Measurements from ENCODE around the gene KCNIP3.
"Not testable (repeated sequence)": the region's sequence is repeated elsewhere in the genome, so short reads cannot be mapped to it uniquely, and the experiment has no call there.

KCNIP3 gene

DNA sequence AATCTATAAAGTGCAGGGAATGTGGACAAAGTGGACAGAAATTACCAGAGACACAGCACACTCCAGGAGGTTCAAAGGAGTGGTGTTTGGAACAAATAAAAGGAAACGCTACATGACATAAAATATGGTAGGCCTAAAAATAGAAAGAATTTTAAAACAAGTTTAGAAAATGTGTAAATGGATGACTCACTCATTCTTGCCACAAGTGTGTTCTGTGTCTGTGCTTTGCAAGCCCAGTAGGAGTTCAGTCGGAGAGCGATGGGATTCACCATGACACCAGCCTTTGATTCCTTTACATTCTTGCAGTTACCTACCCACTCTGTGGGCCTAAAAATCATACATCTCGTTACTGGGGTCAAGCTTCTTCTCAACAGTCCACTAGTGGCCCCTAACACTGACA, 136.2 kb downstream of the KCNIP3 start:
- not testable (repeated sequence) for DNase-seq

DNA sequence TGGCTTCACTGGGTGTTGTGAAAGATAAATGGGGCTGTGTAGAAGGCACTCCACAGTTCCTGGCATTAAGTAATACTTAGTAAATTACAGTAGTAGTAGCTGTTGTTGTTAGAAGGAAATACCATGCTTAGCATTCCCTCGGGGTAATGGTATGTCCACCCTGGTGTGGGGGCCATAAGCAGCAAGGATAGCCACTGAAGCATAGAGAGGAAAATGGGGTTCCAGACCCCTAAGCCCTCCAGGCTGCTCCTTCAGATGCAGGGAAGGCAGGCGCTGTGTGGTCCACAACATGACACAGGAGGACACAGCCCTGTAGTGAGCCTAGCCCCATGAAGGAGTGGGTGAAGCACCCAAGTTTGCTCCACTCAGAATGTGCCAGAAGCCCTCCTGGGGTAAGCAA, 136.8 kb downstream of the KCNIP3 start:
- DNase-seq, result not testable (repeated sequence)

DNA sequence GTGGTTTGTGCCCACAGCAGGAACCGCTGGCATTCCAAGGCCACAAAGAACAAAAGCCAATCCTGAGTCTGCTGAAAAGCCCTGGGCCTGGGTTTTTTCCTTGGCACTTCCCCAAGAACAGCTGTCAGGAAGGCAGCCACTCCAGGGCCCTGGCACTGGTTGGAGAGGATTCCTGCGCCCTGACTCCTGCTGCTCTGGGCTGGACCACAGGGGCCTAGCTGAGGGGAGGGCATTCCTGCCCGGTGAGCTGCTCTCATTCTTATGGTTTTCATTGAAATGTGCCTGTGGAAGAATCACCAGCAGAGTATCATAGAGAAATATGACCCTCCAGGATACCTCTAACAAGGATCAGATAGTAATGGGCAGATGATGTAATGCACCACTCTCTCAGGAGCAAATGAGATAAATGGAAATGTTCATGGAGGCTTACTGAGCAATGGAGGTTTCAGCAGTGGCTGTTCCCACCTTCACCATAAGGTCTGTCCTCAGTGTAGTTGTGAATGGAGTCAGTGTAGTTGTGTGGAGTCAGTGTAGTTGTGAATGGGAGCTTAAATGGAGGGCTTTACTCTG, 137.4 kb downstream of the KCNIP3 start:
- DNase-seq, result not testable (repeated sequence)

DNA sequence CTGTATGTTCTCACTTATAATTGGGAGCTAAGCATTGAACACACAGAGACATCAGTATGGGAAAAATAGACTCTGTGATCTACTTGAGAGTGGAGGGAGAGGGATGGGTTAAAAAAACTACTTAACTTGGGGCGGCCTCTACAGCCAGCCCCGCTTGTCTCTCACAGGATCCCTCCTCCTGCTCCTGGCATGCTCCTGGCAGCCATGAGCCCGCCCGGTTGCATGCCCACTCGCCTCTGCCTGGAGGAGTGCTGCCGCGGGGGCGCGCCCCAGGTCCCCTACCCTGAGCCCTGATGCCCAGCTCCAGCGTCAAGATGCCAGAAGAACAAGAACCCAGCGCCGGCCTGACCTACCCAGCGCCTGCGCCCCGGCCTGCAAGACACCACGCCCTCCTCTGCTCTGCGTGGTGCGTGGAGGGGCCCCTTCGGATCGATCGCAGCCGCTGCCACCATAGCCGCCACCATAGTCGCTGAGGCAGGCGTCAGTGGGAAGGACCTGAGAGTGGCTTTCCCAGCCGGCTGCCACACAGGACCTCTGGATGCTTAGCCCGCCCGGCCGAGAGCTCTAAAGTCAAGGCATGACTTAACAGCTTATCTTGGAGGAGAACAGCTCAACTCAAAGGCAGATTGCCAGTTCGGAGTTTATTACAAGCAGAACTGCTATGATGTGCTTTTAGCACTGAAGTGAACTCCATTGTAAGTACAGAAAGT, 138.2 kb downstream of the KCNIP3 start:
- DNase-seq, result not testable (repeated sequence)
